ENCODE results near the gene VANGL1. TPM values are rescaled to one million over a fixed set of nuclear protein-coding genes. Genes with fewer than 3 reads are reported as not detected.

VANGL1 gene
- total RNA-seq, 1 experiment from 2014 or later: 13.6 TPM

- H3K27ac Mint-ChIP-seq: no peak overlapping the region; a peak in 1 of 7 replicates
- no peak for DNase-seq
- H3K27ac ChIP-seq (ENCODE audit: insufficient read length, low read depth, low read length): no peak overlapping the region
These were observed 28.9 kb downstream of the VANGL1 start for GRCh38 chr1:115670476-115671175.

More at GRCh38 chr1:115670476-115671175, 28.9 kb downstream of the VANGL1 start:
- H2AK5ac ChIP-seq (ENCODE audit: insufficient read length, low read length): no peak overlapping the region
- no peak overlapping the region for H2BK15ac ChIP-seq (ENCODE audit: low read depth, low read length)
- no peak overlapping the region for H2BK20ac ChIP-seq (ENCODE audit: low read depth, low read length, poor library complexity, severe bottlenecking)
- no peak overlapping the region; the same call in 1 of the 2 replicates for H3K14ac ChIP-seq (ENCODE audit: insufficient read depth, low read length)
- no peak overlapping the region for H3K56ac ChIP-seq (ENCODE audit: insufficient read length, low read depth, low read length)
- Mint-ChIP-seq H3K27me3 (ENCODE audit: low read depth) (no peaks in the 10 kb centered on the region), H3K4me3 (no peak overlapping the region), H3K36me3 (ENCODE audit: insufficient read depth in 1 of 3, low read depth in 3 of 3) (peaks cover 19 to 32% (median 27%) of the 10 kb centered on the region in 3 experiments), H3K9me3 (no peaks in the 10 kb centered on the region), H3K4me1 (peaks cover 0 to 8% of the 10 kb centered on the region in 2 experiments; a peak in 2 of 4 replicates)
- no peaks in the 10 kb centered on the region for H3K9me3 ChIP-seq (ENCODE audit: control insufficient read depth, low read depth, low read length)
- no peak overlapping the region for H2BK5ac ChIP-seq (ENCODE audit: insufficient read length, low read length)
- no peaks in the 10 kb centered on the region for H3K23me2 ChIP-seq (ENCODE audit: insufficient read length, low read depth, low read length, poor library complexity, severe bottlenecking)
- no peak overlapping the region for H2BK120ac ChIP-seq (ENCODE audit: low read depth, low read length, poor library complexity, severe bottlenecking)
- no peak overlapping the region for H3K9ac ChIP-seq (ENCODE audit: extremely low read depth, insufficient read length, low read length)
- H3K27me3 ChIP-seq (ENCODE audit: insufficient read depth, low read length): no peaks in the 10 kb centered on the region
- no peaks in the 10 kb centered on the region for H3K79me1 ChIP-seq (ENCODE audit: insufficient read depth, low read depth, low read length, poor library complexity, severe bottlenecking)
- TF ChIP-seq CTCF (conservative IDR thresholded peaks at IDR 0.05): no peak
- H3K4me1 ChIP-seq (ENCODE audit: insufficient read depth, low read length): no peaks in the 10 kb centered on the region
- H3K4ac ChIP-seq (ENCODE audit: low read depth, low read length): no peak overlapping the region
- peaks cover 3% of the 10 kb centered on the region for H4K20me1 ChIP-seq (ENCODE audit: control insufficient read depth, insufficient read depth, insufficient read length)
- no peak overlapping the region for H3K18ac ChIP-seq (ENCODE audit: insufficient read length, low read depth, low read length)
- H2AFZ ChIP-seq (ENCODE audit: low read length): no peak overlapping the region
- H4K5ac ChIP-seq (ENCODE audit: insufficient read length, low read depth, low read length): no peak overlapping the region
- H3K23ac ChIP-seq (ENCODE audit: insufficient read length, low read depth, low read length): no peak overlapping the region
- WGBS (ENCODE audit: extremely low coverage, insufficient read length, low lambda C conversion rate): no CpG with 5 or more reads among the region's 14 CpGs
- H3K79me2 ChIP-seq (ENCODE audit: insufficient read depth, low read length): no peaks in the 10 kb centered on the region
- H3T11ph ChIP-seq (ENCODE audit: low read length): no peak overlapping the region
- no peak overlapping the region for H4K91ac ChIP-seq (ENCODE audit: insufficient read length, low read depth, low read length)
- no peak overlapping the region for H4K8ac ChIP-seq (replicated peaks; ENCODE audit: insufficient read length, low read depth, low read length)
- H2BK12ac ChIP-seq (ENCODE audit: insufficient read length, low read depth, low read length): no peak overlapping the region
- no peak overlapping the region for H3K4me2 ChIP-seq (ENCODE audit: insufficient read depth, insufficient read length, low read length)

All from H9 (cell line).